ENCODE measurements around the gene SLC25A15.

DNA sequence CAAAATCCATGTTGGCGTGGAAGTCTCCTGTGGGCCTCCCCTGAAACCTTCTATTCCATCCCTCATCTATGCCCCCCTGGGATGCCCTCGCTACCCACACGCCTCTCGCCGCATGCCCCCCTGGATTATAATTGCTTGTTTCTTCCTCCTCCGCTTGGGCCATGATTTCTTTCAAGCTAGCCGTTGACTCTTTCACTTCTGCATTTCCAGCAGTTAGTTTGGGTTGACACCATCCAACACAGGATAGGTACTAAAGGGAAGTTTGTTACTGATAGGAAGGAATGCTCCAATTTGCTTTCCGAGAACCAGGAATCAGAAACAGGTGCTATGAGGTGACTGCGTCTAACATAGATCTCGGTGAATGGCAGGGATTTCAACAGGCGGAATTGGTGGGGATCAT, 7.7 kb upstream of the SLC25A15 start:
- TF ChIP-seq, protein P1, sequence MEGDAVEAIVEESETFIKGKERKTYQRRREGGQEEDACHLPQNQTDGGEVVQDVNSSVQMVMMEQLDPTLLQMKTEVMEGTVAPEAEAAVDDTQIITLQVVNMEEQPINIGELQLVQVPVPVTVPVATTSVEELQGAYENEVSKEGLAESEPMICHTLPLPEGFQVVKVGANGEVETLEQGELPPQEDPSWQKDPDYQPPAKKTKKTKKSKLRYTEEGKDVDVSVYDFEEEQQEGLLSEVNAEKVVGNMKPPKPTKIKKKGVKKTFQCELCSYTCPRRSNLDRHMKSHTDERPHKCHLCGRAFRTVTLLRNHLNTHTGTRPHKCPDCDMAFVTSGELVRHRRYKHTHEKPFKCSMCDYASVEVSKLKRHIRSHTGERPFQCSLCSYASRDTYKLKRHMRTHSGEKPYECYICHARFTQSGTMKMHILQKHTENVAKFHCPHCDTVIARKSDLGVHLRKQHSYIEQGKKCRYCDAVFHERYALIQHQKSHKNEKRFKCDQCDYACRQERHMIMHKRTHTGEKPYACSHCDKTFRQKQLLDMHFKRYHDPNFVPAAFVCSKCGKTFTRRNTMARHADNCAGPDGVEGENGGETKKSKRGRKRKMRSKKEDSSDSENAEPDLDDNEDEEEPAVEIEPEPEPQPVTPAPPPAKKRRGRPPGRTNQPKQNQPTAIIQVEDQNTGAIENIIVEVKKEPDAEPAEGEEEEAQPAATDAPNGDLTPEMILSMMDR (IDR thresholded peaks at IDR 0.05): no peak
- TF ChIP-seq EZH2 (IDR thresholded peaks at IDR 0.05; ENCODE audit: borderline replicate concordance, insufficient read depth, low read depth, low read length, poor library complexity, severe bottlenecking): no peak
